Measurements from ENCODE around the gene DCAKD.

DNA sequence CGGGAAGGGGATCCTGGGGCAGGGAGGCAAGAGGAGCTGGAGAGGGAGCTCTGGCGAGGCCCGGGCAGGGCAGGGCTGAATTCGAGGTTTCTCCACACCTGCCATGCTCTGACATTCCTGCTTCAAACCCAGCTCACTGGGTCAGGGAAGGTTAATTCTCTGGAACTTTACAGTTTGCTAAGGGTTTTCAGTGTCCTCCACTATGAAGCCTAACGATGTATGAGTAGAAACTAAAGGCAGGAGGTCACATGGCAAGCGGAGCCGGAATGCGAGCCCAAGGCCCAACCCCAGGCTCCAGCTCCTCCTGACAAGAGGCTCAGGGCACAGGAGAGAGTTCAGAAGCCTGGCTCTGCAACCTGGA lies 29.2 kb downstream of the DCAKD start:
- TF ChIP-seq, protein P1, sequence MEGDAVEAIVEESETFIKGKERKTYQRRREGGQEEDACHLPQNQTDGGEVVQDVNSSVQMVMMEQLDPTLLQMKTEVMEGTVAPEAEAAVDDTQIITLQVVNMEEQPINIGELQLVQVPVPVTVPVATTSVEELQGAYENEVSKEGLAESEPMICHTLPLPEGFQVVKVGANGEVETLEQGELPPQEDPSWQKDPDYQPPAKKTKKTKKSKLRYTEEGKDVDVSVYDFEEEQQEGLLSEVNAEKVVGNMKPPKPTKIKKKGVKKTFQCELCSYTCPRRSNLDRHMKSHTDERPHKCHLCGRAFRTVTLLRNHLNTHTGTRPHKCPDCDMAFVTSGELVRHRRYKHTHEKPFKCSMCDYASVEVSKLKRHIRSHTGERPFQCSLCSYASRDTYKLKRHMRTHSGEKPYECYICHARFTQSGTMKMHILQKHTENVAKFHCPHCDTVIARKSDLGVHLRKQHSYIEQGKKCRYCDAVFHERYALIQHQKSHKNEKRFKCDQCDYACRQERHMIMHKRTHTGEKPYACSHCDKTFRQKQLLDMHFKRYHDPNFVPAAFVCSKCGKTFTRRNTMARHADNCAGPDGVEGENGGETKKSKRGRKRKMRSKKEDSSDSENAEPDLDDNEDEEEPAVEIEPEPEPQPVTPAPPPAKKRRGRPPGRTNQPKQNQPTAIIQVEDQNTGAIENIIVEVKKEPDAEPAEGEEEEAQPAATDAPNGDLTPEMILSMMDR (IDR thresholded peaks at IDR 0.05), result no peak
- TF ChIP-seq EZH2 (IDR thresholded peaks at IDR 0.05), result no peak
